ENCODE results near the gene KLHDC7B. TPM values are rescaled to one million over a fixed set of nuclear protein-coding genes. Genes with fewer than 3 reads are reported as not detected.

KLHDC7B gene
- polyA plus RNA-seq, 6 donors from 2014 or later = 1.5 to 5.8 (median 4.4) TPM

DNA sequence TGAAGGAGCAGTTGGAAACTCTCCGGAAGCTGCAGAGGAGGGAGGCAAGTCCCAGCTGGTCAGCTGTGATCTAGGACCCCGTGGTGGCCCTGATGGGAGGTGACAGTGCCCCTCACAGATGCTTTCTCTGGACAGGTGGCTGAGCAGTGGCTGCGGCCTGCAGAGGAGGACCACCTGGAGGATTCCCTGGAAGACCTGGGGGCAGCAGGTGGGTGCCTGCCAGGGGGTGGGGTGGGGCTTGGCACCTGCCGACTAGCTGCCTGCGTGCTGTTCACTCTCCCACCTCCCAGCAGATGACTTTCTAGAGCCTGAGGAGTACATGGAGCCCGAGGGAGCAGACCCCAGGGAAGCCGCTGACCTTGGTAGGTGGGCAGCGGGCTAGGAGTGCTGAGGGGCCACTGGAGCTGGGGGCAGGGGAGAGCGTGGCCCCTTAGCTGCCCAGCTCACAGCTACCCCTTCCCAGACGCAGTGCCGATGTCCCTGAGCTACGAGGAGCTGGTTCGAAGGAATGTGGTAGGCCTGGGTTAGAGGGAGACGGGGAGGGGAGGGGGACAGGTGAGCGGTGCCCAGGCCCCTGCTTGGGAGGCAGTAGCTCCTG is 23.4 kb upstream of the KLHDC7B start:
- Mint-ChIP-seq H3K36me3 (no peaks in the 10 kb centered on the region), H3K27me3 (no peaks in the 10 kb centered on the region), H3K4me1 (peaks cover 17 to 28% (median 19%) of the 10 kb centered on the region in 3 donors), H3K27ac (no peak overlapping the region), H3K4me3 (peak overlapping the region in 1 of 8 donors; percentile 29), H3K9me3 (no peaks in the 10 kb centered on the region)
- no peak for ATAC-seq (ENCODE audit: low read depth in 2 of 2)
- no peak for DNase-seq

DNA sequence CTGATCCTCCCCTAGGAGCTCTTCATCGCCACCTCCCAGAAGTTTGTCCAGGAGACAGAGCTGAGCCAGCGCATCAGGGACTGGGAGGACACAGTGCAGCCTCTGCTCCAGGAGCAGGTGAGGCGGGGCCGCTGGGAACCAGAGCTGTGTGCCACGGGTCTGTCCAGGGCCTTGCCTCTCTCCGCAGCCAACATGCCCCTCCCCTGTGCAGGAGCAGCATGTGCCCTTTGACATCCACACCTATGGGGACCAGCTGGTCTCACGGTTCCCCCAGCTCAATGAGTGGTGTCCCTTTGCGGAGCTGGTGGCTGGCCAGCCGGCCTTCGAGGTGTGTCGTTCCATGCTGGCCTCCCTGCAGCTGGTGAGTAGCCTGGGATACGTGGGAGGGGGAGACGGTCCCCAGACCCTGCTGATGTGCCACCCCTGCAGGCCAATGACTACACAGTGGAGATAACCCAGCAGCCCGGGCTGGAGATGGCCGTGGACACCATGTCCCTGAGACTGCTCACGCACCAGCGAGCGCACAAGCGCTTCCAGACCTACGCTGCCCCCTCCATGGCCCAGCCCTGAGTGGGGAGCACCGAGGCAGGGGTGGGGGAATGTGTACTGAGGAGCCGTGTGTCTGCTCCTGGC is 22.8 kb upstream of the KLHDC7B start:
- peaks cover 23 to 34% (median 23%) of the 10 kb centered on the region in 3 donors for H3K4me1 Mint-ChIP-seq
- H3K36me3 Mint-ChIP-seq = no peaks in the 10 kb centered on the region

DNA sequence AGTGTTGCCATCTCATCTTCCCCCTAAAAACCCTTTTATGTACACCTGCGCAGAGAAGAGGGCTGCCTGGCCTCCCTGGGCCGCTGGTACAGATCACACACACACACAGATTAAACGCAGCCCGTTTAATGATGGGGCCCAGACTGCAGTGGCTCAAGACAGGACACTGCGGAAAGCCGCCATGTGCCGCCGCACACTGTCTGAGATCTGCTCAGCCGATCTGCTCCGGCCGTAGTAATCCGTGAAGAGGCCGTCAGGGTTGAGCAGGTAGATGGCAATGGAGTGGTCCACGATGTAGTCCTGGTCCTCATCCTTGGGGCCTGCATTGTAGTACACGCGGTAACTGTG is 22.3 kb upstream of the KLHDC7B start:
- Mint-ChIP-seq H3K27me3 (no peaks in the 10 kb centered on the region), H3K36me3 (no peaks in the 10 kb centered on the region), H3K9me3 (no peaks in the 10 kb centered on the region), H3K27ac (peak overlapping the region in 3 of 6 donors; percentile 48 to 85 (median 79)), H3K4me3 (peak overlapping the region in 4 of 8 donors; percentile 20 to 54 (median 41)), H3K4me1 (peaks cover 28 to 35% (median 28%) of the 10 kb centered on the region in 3 donors)
- ATAC-seq (ENCODE audit: low read depth in 2 of 2) (no peak), DNase-seq (no peak)

More for the DNA sequence above, 22.8 kb upstream of the KLHDC7B start:
- Mint-ChIP-seq H3K27ac (peak overlapping the region in 2 of 6 donors; percentile 79 to 85), H3K4me3 (peak overlapping the region in 3 of 8 donors; percentile 20 to 54 (median 53)), H3K27me3 (no peaks in the 10 kb centered on the region), H3K9me3 (no peaks in the 10 kb centered on the region)
- no peak for DNase-seq
- ATAC-seq (ENCODE audit: low read depth in 2 of 2) = no peak

DNA sequence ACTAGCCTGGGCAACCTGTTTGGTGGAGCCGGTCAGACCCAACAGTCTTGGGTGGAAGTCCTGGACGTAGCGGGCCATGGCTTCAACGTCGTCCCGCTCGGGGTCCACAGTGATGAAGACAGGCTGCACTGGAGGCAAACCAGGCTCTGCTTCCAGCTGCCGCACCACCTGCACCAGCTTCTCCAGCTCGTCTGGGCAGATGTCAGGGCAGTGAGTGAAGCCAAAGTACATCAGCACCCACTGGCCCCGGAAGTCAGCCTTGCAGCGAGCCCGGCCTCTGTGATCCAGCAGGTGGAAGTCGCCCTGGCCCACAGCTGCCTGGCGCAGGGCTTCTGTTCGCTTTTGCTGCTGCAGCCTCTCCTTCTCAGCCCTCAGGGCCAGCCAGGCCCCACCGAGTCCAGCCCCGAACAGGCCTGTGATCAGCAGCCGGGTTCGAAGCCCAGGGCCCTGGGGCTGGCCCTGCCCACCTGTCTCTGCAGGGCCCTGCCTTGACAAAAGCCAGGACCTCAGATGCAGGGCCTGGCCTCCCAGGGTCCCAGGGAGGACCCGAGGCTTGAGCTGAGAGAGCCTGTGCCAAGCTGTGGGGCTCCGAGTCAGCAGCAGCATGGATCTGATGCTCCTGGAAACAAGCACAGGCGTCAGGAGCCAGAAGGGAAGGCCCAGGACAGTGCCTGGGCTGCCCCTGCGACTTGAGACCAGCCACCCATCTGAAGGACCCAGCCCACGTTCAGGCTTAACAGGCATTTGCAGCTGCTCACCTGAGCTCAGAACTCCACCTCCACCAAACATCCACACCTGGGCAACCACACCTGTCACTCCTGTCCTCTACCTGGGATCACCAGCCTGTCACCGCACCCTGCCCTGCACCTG is 21.7 kb upstream of the KLHDC7B start:
- DNase-seq (no peak), ATAC-seq (ENCODE audit: low read depth in 2 of 2) (no peak)
- no peaks in the 10 kb centered on the region for H3K36me3 Mint-ChIP-seq
- H3K4me1 Mint-ChIP-seq = peaks cover 31 to 35% (median 35%) of the 10 kb centered on the region in 3 donors
- H3K9me3 Mint-ChIP-seq = no peaks in the 10 kb centered on the region
- H3K27ac Mint-ChIP-seq = peak overlapping the region in 5 of 6 donors; percentile 28 to 96 (median 88)
- H3K4me3 Mint-ChIP-seq = peak overlapping the region; percentile 44 to 95 (median 90)
- no peaks in the 10 kb centered on the region for H3K27me3 Mint-ChIP-seq

DNA sequence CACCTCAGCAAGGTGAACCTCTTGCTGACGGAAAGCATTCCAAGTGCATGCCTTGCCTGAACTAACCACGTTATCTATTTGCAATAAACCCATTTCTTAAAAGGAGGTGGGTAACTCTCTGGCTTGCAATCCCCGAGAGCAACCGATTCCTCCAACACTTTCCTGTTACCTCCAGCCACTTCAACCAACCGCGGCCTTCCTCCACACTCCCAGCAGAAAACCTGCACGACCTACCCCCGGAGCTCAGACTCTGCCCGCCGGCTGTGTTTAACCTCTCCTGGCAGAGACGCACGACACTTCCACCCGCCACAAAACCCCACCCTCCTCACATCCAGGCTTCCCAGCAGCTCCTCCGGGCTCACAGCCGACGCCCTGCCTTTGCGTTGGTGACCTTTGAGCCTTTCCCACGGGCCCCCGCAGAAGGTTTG is 21.0 kb upstream of the KLHDC7B start:
- Mint-ChIP-seq H3K9me3 (no peaks in the 10 kb centered on the region), H3K36me3 (no peaks in the 10 kb centered on the region), H3K27me3 (no peaks in the 10 kb centered on the region), H3K4me1 (peaks cover 31 to 35% (median 35%) of the 10 kb centered on the region in 3 donors), H3K4me3 (peak overlapping the region; percentile 85 to 95 (median 90)), H3K27ac (peak overlapping the region in 5 of 6 donors; percentile 57 to 96 (median 88))
- DNase-seq = no peak
- ATAC-seq (ENCODE audit: low read depth in 2 of 2) = no peak

DNA sequence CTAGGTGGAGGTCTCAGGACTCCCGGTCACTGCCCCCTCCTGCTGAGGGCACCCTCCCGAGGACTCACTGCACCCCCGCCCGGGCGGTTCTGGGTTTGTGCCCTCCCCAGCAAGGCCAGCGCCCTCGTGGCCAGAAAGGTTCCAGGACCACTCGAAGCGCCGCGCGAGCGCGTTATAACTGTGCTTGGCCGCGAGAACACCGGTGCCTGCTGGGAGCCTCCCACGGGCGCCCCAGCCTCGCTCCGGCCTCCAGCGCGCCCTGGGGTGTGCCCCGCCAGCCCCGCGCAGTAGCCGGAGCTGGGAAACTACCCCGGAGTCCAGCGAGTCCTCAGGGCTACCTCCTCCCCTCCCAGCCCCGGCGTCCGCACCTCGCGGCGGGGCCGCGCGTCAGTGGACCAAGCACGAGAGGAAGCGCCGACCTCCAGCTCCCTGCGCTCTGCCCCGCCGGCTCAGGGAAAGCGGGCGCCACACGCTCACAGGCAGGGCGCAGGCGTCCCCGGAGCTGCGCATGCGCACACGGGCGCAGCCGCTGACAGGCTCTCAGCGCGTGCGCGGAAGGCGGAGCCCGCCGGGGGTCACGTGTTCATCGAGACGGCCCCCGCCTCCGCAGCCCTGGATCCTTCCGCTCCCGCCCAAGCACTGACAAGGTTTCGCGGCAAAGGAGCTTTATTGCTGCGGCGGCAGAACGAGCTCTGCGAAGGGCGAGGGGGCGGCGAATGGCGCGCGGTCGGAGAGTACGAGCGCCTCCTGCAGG is 20.4 kb upstream of the KLHDC7B start, which contains the start of gene SCO2:
Gene SCO2, minus strand, starts transcription at position 495 of the 754 bp plus-strand sequence. CDS start 1,187 bp downstream, outside the sequence.
- Mint-ChIP-seq H3K36me3 (no peaks in the 10 kb centered on the region), H3K27me3 (no peaks in the 10 kb centered on the region), H3K4me3 (peak within 1 kb of the TSS; percentile 85 to 95 (median 90)), H3K9me3 (no peaks in the 10 kb centered on the region), H3K4me1 (peaks cover 31 to 35% (median 35%) of the 10 kb centered on the region in 3 donors), H3K27ac (peak within 1 kb of the TSS in 5 of 6 donors; percentile 86 to 96 (median 88))
- ATAC-seq (ENCODE audit: low read depth in 2 of 2) (peak; percentile 62 to 64), DNase-seq (peak; percentile 97)

DNA sequence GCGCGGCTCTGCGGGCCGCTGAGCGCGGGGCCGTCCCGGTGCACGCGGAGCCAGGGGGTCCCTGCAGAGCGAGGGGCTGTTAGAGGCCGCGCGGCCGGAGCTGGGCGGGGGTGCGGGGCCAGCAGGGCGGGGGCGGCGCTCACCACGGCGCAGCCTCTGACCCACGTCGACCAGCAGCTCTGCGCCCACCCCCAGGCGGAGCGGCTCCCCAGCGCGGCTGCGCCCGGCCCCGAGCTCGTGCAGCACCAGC is 19.9 kb upstream of the KLHDC7B start:
- DNase-seq (no peak), ATAC-seq (ENCODE audit: low read depth in 2 of 2) (no peak)
- no peaks in the 10 kb centered on the region for H3K36me3 Mint-ChIP-seq
- H3K27ac Mint-ChIP-seq = peak overlapping the region in 4 of 6 donors; percentile 68 to 93 (median 88)
- H3K27me3 Mint-ChIP-seq = no peaks in the 10 kb centered on the region
- H3K9me3 Mint-ChIP-seq = no peaks in the 10 kb centered on the region
- H3K4me1 Mint-ChIP-seq = peaks cover 35 to 36% (median 35%) of the 10 kb centered on the region in 3 donors
- peak overlapping the region; percentile 73 to 95 (median 88) for H3K4me3 Mint-ChIP-seq

DNA sequence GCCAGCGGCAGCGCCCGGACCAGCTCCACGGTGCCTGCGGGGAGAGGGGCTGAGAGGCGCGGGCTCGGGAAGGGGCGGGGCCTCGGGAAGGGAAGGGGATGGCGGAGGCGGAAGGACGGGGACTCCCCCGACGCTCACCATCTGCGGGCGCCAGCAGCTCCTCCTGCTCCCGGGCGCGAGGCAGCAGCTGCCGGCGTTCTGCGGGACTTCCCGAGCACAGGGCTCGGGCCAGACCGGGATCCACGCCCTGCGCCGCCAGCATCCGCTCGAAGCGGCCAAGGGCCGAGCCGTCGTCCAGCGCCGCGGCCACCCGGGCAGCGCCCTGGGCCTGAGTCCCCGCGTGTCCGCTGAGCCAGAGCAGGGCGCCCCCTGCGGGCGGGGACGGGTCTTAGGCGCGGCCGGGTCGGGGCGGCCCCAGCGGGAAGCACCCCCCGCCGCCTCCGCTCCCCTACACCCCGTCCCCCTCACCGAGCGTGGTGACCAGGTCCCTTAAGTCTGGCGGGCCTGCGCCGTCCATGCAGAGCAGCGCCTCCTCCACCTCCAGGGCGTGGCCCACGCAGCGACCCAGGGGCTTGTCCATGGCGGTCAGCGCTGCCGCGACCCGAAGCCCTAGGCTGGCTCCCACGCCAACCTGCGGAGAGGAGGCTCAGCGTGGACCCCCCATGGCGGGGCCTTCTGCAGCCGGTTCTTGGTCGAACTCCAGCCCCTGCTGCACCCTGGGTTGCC is 19.4 kb upstream of the KLHDC7B start:
- Mint-ChIP-seq H3K4me3 (peak overlapping the region; percentile 83 to 95 (median 88)), H3K36me3 (no peaks in the 10 kb centered on the region), H3K9me3 (no peaks in the 10 kb centered on the region), H3K27me3 (no peaks in the 10 kb centered on the region), H3K4me1 (peaks cover 33 to 41% (median 39%) of the 10 kb centered on the region in 3 donors), H3K27ac (peak overlapping the region; percentile 81 to 95 (median 92))
- DNase-seq = peak; percentile 79
- ATAC-seq (ENCODE audit: low read depth in 2 of 2) = peak; percentile 31 to 35

DNA sequence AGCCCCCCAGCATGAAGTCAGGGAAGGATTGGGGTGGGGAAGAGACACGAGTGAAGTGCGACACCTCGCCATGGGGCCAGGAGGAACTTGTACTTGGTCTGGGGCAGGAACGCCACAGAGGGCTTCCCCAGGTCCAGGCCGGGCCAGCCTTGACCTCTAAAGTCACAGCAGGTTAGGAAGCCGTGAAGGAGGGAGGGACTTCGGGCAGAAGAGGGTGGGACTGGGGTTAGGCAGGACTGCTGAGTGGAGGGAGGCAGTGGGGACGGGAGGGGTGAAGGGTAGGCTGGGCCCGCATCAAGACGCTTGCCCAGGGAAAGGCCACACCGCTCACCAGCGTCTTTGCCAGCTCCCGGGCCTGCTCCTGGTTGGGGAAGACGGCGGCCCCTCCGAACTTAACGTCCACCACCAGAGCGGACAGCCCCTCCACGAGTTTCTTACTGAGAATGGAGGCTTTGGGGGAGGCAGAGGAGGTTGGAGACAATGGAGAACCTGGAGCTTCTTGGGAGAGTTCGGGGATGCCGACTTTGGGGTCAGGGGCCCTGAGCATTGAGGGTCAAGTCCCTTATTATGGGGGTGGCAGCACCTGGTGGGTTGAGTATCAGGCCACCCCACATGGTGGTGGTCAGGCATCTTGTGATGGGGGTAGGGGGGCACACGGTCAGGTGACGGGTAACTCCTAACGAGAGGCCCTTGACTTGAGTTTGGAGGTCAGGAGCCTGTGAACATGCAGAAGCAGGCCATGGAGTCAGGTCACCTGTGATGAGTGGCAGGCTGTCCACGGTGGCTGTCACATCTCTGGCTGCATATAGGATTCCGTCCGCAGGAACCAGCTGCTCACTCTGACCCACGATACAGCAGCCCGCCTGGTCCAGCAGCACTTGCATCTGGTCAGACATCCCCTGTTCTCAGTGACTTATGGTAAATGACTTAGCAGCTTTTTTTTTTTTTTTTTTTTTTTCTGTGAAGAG is 18.6 kb upstream of the KLHDC7B start:
- no peaks in the 10 kb centered on the region for H3K9me3 Mint-ChIP-seq
- peak overlapping the region; percentile 83 to 95 (median 86) for H3K4me3 Mint-ChIP-seq
- ATAC-seq (ENCODE audit: low read depth in 2 of 2) = no peak

DNA sequence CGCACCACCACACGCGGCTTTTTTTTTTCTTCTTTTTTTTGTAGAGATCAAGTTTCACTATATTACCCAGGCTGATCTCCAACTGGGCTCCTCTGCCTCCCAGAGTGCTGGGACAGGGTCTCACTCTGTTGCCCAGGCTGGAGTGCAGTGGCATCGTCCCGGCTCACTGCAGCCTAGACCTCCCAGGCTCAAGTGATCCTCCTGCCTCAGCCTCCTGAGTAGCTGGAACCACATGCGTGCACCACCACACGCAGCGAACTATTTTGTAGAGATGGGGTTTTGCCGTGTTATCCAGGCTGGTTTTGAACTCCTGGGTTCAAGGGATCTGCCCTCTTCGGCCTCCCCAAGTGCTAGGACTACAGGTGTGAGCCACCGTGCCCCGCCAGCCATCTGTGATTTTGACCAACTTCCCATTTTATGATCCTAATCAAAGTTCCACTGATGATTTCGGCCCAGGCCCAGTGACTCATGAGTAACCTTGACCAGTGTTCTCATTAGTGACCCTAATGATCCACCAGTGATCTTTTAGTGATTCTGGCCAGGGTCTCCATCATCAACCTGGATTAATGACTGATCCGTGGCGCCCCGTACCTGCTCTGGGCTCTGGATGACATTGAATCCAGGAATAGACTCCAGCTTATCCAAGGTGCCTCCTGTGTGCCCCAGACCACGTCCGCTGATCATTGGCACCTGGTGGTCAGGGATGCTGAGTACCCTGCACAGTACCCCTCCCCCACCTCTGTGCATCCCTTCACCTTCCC is 17.6 kb upstream of the KLHDC7B start:
- H3K4me1 Mint-ChIP-seq = peaks cover 40 to 44% (median 41%) of the 10 kb centered on the region in 3 donors
- H3K27ac Mint-ChIP-seq = peak overlapping the region; percentile 81 to 96 (median 92)
- H3K4me3 Mint-ChIP-seq = peak overlapping the region; percentile 83 to 95 (median 87)
- no peaks in the 10 kb centered on the region for H3K27me3 Mint-ChIP-seq
- H3K9me3 Mint-ChIP-seq = no peaks in the 10 kb centered on the region
- DNase-seq (no peak), ATAC-seq (ENCODE audit: low read depth in 2 of 2) (no peak)
- H3K36me3 Mint-ChIP-seq = no peaks in the 10 kb centered on the region

More for the DNA sequence above, 18.6 kb upstream of the KLHDC7B start:
- no peak for DNase-seq
- H3K36me3 Mint-ChIP-seq = no peaks in the 10 kb centered on the region
- no peaks in the 10 kb centered on the region for H3K27me3 Mint-ChIP-seq
- H3K27ac Mint-ChIP-seq = peak overlapping the region; percentile 81 to 96 (median 92)
- H3K4me1 Mint-ChIP-seq = peaks cover 33 to 40% (median 38%) of the 10 kb centered on the region in 3 donors

All from naive B cell (primary cell).